Uterus (tissue), 2 donors: ENCODE results near the gene NEAT1.
"Not testable (repeated sequence)": the region's sequence is repeated elsewhere in the genome, so short reads cannot be mapped to it uniquely, and the experiment has no call there.

Source experiments
- POLR2A ChIP-seq, 2 donors: fragments of 450-650 bp; IDR thresholded peaks; one replicate each; pipeline ENCODE4 v1.6.1; 2016; ENCODE audit warnings: antibody characterized with exemption in 2 of 2, mild to moderate bottlenecking in 1 of 2, moderate library complexity in 1 of 2
- TF ChIP-seq, protein P1 (sequence below), 4 experiments: fragments of 200-600 bp in 2 of 4; fragments of 450-650 bp in 2 of 4; sonication (generic) in 2 of 4; IDR thresholded peaks; one replicate each; pipeline ENCODE4 v1.5.1; 2016 to 2019; ENCODE audit warnings: antibody characterized with exemption in 4 of 4, mild to moderate bottlenecking in 2 of 4, moderate library complexity in 1 of 4

DNA sequence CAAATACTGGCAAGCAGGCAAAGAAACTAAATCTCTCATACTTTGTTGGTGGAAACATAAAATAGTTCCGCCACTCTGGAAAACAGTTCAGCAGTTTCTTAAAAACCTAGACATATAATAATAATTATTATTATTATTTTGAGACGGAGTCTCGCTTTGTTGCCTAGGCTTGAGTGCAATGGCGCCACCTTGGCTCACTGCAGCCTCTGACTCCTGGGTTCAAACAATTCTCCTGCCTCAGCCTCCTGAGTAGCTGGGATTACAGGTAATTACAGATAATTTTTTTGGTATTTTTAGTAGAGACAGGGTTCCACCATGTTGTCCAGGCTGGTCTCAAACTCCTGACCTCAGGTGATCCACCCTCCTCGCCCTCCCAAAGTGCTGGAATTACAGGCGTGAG, 44.7 kb downstream of the NEAT1 start:
- TF ChIP-seq, protein P1, sequence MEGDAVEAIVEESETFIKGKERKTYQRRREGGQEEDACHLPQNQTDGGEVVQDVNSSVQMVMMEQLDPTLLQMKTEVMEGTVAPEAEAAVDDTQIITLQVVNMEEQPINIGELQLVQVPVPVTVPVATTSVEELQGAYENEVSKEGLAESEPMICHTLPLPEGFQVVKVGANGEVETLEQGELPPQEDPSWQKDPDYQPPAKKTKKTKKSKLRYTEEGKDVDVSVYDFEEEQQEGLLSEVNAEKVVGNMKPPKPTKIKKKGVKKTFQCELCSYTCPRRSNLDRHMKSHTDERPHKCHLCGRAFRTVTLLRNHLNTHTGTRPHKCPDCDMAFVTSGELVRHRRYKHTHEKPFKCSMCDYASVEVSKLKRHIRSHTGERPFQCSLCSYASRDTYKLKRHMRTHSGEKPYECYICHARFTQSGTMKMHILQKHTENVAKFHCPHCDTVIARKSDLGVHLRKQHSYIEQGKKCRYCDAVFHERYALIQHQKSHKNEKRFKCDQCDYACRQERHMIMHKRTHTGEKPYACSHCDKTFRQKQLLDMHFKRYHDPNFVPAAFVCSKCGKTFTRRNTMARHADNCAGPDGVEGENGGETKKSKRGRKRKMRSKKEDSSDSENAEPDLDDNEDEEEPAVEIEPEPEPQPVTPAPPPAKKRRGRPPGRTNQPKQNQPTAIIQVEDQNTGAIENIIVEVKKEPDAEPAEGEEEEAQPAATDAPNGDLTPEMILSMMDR (IDR thresholded peaks at IDR 0.05), result not testable (repeated sequence)
- not testable (repeated sequence) for TF ChIP-seq POLR2A (IDR thresholded peaks at IDR 0.05)
